ENCODE data around the gene CLEC20A. TPM values are rescaled to one million over a fixed set of nuclear protein-coding genes. Genes with fewer than 3 reads are reported as not detected.

Gene CLEC20A
- total RNA-seq, 1 donor from 2014 or later = not detected

DNA sequence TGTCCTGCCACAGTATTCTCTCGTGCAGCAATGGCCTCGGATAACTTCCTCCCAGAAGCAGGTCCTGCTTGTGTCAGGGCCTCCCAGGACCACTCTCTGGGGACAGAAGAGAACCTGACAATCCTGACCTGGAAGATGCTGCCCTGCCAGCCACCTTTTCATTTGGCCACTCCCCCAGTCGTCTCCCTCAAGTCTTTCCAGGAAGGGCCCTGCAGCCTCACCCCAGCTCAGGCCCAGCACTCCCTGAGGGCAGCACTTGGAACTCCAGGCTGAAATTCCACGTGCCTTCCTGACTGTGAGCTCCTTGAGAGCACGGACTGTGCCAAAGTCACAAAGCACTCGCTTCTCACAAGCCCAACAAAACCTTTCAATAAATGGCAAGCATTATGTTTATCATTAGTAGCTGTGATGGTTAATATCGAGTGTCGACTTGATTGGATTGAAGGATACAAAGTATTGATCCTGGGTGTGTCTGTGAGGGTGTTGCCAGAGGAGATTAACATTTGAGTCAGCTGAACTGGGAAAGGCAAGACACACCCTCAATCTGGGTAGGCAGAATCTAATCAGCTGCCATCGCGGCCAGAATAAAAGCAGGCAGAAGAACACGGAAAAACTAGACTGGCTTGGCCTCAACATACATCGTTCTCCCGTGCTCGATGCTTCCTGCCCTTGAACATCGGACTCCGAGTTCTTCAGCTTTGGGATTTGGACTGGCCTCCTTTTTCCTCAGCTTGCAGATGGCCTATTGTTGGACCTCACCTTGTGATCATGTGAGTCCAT, 2.3 kb upstream of the CLEC20A start:
- H3K4me3 ChIP-seq = no peak overlapping the region
- intact Hi-C loops (cut with DNase I) = no loop called here

GRCh38 chr1:178497903-178498478, 1.2 kb upstream of the CLEC20A start:
- DNase-seq (ENCODE audit: extremely low spot score in 2 of 2) = peak in 1 of 2 donors; percentile 70
- Histone ChIP-seq H3K36me3 (no peaks in the 10 kb centered on the region), H3K4me3 (no peak overlapping the region), H3K27ac (no peak overlapping the region), H3K4me1 (no peaks in the 10 kb centered on the region), H3K9me3 (no peaks in the 10 kb centered on the region), H3K27me3 (no peaks in the 10 kb centered on the region)
- intact Hi-C loops (cut with DNase I) = no loop called here
- TF ChIP-seq CTCF (IDR thresholded peaks at IDR 0.05) (no peak), POLR2A (IDR thresholded peaks at IDR 0.05) (no peak), POLR2AphosphoS5 (IDR thresholded peaks at IDR 0.05; ENCODE audit: insufficient read depth in 1 of 2, low read depth in 1 of 2) (no peak)

More for the DNA sequence above, 2.3 kb upstream of the CLEC20A start:
- peak in 1 of 2 donors; percentile 83 for DNase-seq (ENCODE audit: extremely low spot score in 2 of 2)
- Histone ChIP-seq H3K27ac (no peak overlapping the region), H3K4me1 (no peaks in the 10 kb centered on the region), H3K9me3 (no peaks in the 10 kb centered on the region), H3K27me3 (no peaks in the 10 kb centered on the region), H3K36me3 (no peaks in the 10 kb centered on the region)
- no peak for TF ChIP-seq CTCF (IDR thresholded peaks at IDR 0.05)
- TF ChIP-seq POLR2A (IDR thresholded peaks at IDR 0.05) = no peak
- TF ChIP-seq POLR2AphosphoS5 (IDR thresholded peaks at IDR 0.05; ENCODE audit: insufficient read depth in 1 of 2, low read depth in 1 of 2) = no peak

DNA sequence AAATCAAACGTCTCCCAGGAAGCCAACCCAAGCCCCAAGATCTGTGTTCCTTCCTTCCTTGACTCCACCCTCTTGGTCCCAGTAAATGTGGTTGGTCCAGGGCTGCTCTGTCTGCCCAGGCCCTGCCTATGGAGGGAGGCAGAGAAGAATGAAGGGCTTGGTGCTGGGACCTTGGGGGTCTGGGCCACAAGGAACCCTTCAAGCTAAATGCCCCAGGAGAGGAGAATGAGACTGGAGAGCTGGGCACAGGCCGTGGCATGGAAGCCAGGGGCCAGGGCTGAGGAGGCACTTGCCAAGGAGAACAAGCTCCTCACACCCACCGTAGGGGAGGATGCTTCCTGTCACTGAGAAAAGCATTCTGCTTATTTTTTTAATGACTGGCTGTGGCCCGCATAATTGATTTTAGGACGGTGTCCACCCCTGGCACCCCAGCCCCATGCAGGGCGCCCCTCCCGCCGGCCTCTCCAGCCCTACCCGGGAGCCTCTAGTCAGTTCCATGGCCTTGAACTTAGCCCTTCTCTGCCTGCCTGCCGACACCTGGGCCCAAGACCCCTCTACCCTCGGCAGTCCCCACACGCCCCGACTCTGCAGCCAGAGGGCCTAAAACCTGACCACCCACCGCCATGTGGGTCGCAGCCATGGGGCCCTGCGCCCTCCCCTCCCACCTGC, 889 bp downstream of the CLEC20A start:
- no peaks in the 10 kb centered on the region for H3K27me3 ChIP-seq
- H3K27ac ChIP-seq = no peak overlapping the region
- H3K36me3 ChIP-seq = no peaks in the 10 kb centered on the region
- TF ChIP-seq CTCF (IDR thresholded peaks at IDR 0.05) (no peak), POLR2A (IDR thresholded peaks at IDR 0.05) (no peak), POLR2AphosphoS5 (IDR thresholded peaks at IDR 0.05; ENCODE audit: insufficient read depth in 1 of 2, low read depth in 1 of 2) (no peak)
- no peaks in the 10 kb centered on the region for H3K4me1 ChIP-seq
- peak in 1 of 2 donors; percentile 64 for DNase-seq (ENCODE audit: extremely low spot score in 2 of 2)
- no peak overlapping the region for H3K4me3 ChIP-seq
- H3K9me3 ChIP-seq = no peaks in the 10 kb centered on the region
- intact Hi-C loops (cut with DNase I) = no loop called here

GRCh38 chr1:178495158-178495557, 1.6 kb downstream of the CLEC20A start:
- intact Hi-C loops (cut with DNase I) = no loop called here
- TF ChIP-seq POLR2A (IDR thresholded peaks at IDR 0.05) = no peak
- TF ChIP-seq POLR2AphosphoS5 (IDR thresholded peaks at IDR 0.05; ENCODE audit: insufficient read depth in 1 of 2, low read depth in 1 of 2) = no peak
- H3K4me3 ChIP-seq = no peak overlapping the region
- H3K36me3 ChIP-seq = no peaks in the 10 kb centered on the region
- H3K4me1 ChIP-seq = no peaks in the 10 kb centered on the region
- H3K27ac ChIP-seq = no peak overlapping the region
- no peaks in the 10 kb centered on the region for H3K9me3 ChIP-seq
- DNase-seq (ENCODE audit: extremely low spot score in 2 of 2) = peak in 1 of 2 donors; percentile 42
- no peaks in the 10 kb centered on the region for H3K27me3 ChIP-seq

- intact Hi-C loops (cut with DNase I) = no loop called here
- Histone ChIP-seq H3K27me3 (no peaks in the 10 kb centered on the region), H3K36me3 (no peaks in the 10 kb centered on the region), H3K4me1 (no peaks in the 10 kb centered on the region), H3K4me3 (no peak overlapping the region), H3K9me3 (no peaks in the 10 kb centered on the region), H3K27ac (no peak overlapping the region)
- TF ChIP-seq CTCF (IDR thresholded peaks at IDR 0.05) = no peak
- no peak for TF ChIP-seq POLR2A (IDR thresholded peaks at IDR 0.05)
- TF ChIP-seq POLR2AphosphoS5 (IDR thresholded peaks at IDR 0.05; ENCODE audit: insufficient read depth in 1 of 2, low read depth in 1 of 2) = no peak
- no peak for DNase-seq (ENCODE audit: extremely low spot score in 2 of 2)
Measured at GRCh38 chr1:178494569-178494971, 2.2 kb downstream of the CLEC20A start.
